Glomerular endothelial cell (primary cell): ENCODE measurements around the gene DDX59. TPM values are rescaled to one million over a fixed set of nuclear protein-coding genes. Genes with fewer than 3 reads are reported as not detected.
A peak's percentile ranks its signal among the peaks of the same experiment; 100 is the strongest.

Experiments used
- DNase-seq: peaks from one replicate; pipeline ENCODE4 v3.0.0-alpha.2; 2011; ENCODE audit warnings: low read depth, low spot score; ENCODE audit errors: extremely low read depth
- total RNA-seq: library from RNA; depleted of rRNA; stranded (reverse); fragments of >200 nt; gene quantifications from 2 replicates; pipeline ENCODE4 v1.2.3, GENCODE V29; 2015

DDX59 gene
- total RNA-seq, 1 donor from 2014 or later, result 8.9 TPM

GRCh38 chr1:200671235-200671786, 1.6 kb upstream of the DDX59 start:
- no peak for DNase-seq

- peak; percentile 33 for DNase-seq
These were observed 773 bp upstream of the DDX59 start for GRCh38 chr1:200670242-200671118.

GRCh38 chr1:200668514-200669313, 993 bp downstream of the DDX59 start:
- DNase-seq, result no peak

GRCh38 chr1:200666309-200666708, 3.4 kb downstream of the DDX59 start:
- DNase-seq, result no peak

- DNase-seq, result no peak
These were observed 3.8 kb downstream of the DDX59 start for GRCh38 chr1:200665861-200666260.

- DNase-seq, result no peak
These were observed 9.0 kb downstream of the DDX59 start for GRCh38 chr1:200660719-200661118.

GRCh38 chr1:200659269-200659668, 10.4 kb downstream of the DDX59 start:
- no peak for DNase-seq

GRCh38 chr1:200658037-200658818, 11.5 kb downstream of the DDX59 start:
- DNase-seq, result no peak

GRCh38 chr1:200654660-200655059, 15.0 kb downstream of the DDX59 start:
- no peak for DNase-seq

- no peak for DNase-seq
These were observed 16.7 kb downstream of the DDX59 start for GRCh38 chr1:200653022-200653462.

- DNase-seq, result no peak
These were observed 17.3 kb downstream of the DDX59 start for GRCh38 chr1:200652378-200652777.

GRCh38 chr1:200646515-200646914, 23.2 kb downstream of the DDX59 start:
- DNase-seq, result no peak

GRCh38 chr1:200644021-200644420, 25.7 kb downstream of the DDX59 start:
- DNase-seq, result no peak

- no peak for DNase-seq
These were observed 27.2 kb downstream of the DDX59 start for GRCh38 chr1:200642481-200642880.

- DNase-seq, result no peak
These were observed 28.7 kb downstream of the DDX59 start for GRCh38 chr1:200640963-200641401.

GRCh38 chr1:200640373-200640962, 29.2 kb downstream of the DDX59 start:
- DNase-seq, result no peak

GRCh38 chr1:200638073-200638472, 31.6 kb downstream of the DDX59 start:
- DNase-seq, result no peak

- no peak for DNase-seq
These were observed 33.0 kb downstream of the DDX59 start for GRCh38 chr1:200636681-200637080.

- no peak for DNase-seq
These were observed 35.2 kb downstream of the DDX59 start for GRCh38 chr1:200634261-200635122.
